HepG2 (cell line): ENCODE data around the gene SEC24D. TPM values are rescaled to one million over a fixed set of nuclear protein-coding genes. Genes with fewer than 3 reads are reported as not detected.

Experiments
- BRD4 ChIP-seq: sonication (generic); formaldehyde crosslinking; IDR thresholded peaks from 2 replicates; pipeline ENCODE4 v1.4.0; 2020; ENCODE audit warnings: missing genetic modification reagents
- DNMT1 ChIP-seq: sonication (generic); formaldehyde crosslinking; IDR thresholded peaks from 2 replicates; pipeline ENCODE4 v1.5.1; 2020; ENCODE audit warnings: mild to moderate bottlenecking, missing genetic modification reagents
- KDM5A ChIP-seq: fragments of 200-600 bp; sonication (generic); IDR thresholded peaks from 2 replicates; pipeline ENCODE4 v1.7.0; 2018; ENCODE audit warnings: antibody characterized with exemption, mild to moderate bottlenecking, low read length, borderline replicate concordance
- MAFK ChIP-seq, 2 experiments: IDR thresholded peaks in 1 of 2; conservative IDR thresholded peaks in 1 of 2; 2 replicates each; pipeline ENCODE4 v1.6.1; 2011; ENCODE audit warnings: improper control_type of control experiment in 2 of 2, low read length in 2 of 2
- MAZ ChIP-seq, 2 experiments: sonication (generic) in 1 of 2; formaldehyde crosslinking in 1 of 2; IDR thresholded peaks; 2 replicates each; pipeline versions ENCODE4 v1.5.0 to v1.6.1; 2012 to 2020; ENCODE audit warnings: low read depth in 2 of 2, mild to moderate bottlenecking in 2 of 2, borderline replicate concordance in 1 of 2, improper control_type of control experiment in 1 of 2, low read length in 1 of 2, missing genetic modification reagents in 1 of 2, moderate library complexity in 1 of 2
- MEIS2 ChIP-seq: sonication (generic); formaldehyde crosslinking; IDR thresholded peaks from 2 replicates; pipeline ENCODE4 v1.9.0; 2021; ENCODE audit warnings: mild to moderate bottlenecking, missing genetic modification reagents
- NFKB2 ChIP-seq: sonication (generic); formaldehyde crosslinking; IDR thresholded peaks from 2 replicates; pipeline ENCODE4 v1.4.0; 2020; ENCODE audit warnings: missing genetic modification reagents, borderline replicate concordance
- NR1H2 ChIP-seq: sonication (generic); formaldehyde crosslinking; IDR thresholded peaks from 2 replicates; pipeline ENCODE4 v1.8.1; 2022; ENCODE audit warnings: low read depth, missing genetic modification reagents, borderline replicate concordance
- RXRB ChIP-seq: IDR thresholded peaks from 2 replicates; pipeline ENCODE4 v1.6.1; 2016; ENCODE audit warnings: borderline replicate concordance, missing genetic modification reagents, missing compliant biosample characterization
- TBL1XR1 ChIP-seq: fragments of 150-350 bp; IDR thresholded peaks from 2 replicates; pipeline ENCODE4 v1.6.1; 2014; ENCODE audit warnings: borderline replicate concordance, low read length; ENCODE audit not compliant: partially characterized antibody
- TEAD2 ChIP-seq: sonication (generic); formaldehyde crosslinking; IDR thresholded peaks from 2 replicates; pipeline ENCODE4 v1.9.0; 2021; ENCODE audit warnings: missing genetic modification reagents
- XRCC5 ChIP-seq: fragments of 200-400 bp; formaldehyde crosslinking; optimal IDR thresholded peaks from 2 replicates; pipeline ENCODE3; 2017; ENCODE audit warnings: mild to moderate bottlenecking, low read length
- ZBTB42 ChIP-seq: sonication (generic); formaldehyde crosslinking; IDR thresholded peaks from 2 replicates; pipeline ENCODE4 v1.5.0; 2020; ENCODE audit warnings: mild to moderate bottlenecking, missing genetic modification reagents
- ZNF143 ChIP-seq: sonication (generic); formaldehyde crosslinking; IDR thresholded peaks from 2 replicates; pipeline ENCODE4 v1.4.0; 2020; ENCODE audit warnings: missing genetic modification reagents
- ZNF383 ChIP-seq: sonication (generic); formaldehyde crosslinking; IDR thresholded peaks from 2 replicates; pipeline ENCODE4 v1.4.0; 2020; ENCODE audit warnings: missing genetic modification reagents, mild to moderate bottlenecking, borderline replicate concordance
- ZNF430 ChIP-seq: sonication (generic); formaldehyde crosslinking; IDR thresholded peaks from 2 replicates; pipeline ENCODE4 v1.9.0; 2021; ENCODE audit warnings: mild to moderate bottlenecking, missing genetic modification reagents
- ZNF598 ChIP-seq: sonication (generic); formaldehyde crosslinking; IDR thresholded peaks from 2 replicates; pipeline ENCODE4 v1.5.1; 2020; ENCODE audit warnings: mild to moderate bottlenecking, missing genetic modification reagents, borderline replicate concordance
- ZNF616 ChIP-seq: sonication (generic); formaldehyde crosslinking; IDR thresholded peaks from 2 replicates; pipeline ENCODE4 v1.5.0; 2020; ENCODE audit warnings: low read depth, mild to moderate bottlenecking, missing genetic modification reagents
- ZNF768 ChIP-seq: sonication (generic); formaldehyde crosslinking; IDR thresholded peaks from 2 replicates; pipeline ENCODE4 v1.4.0; 2020; ENCODE audit warnings: missing genetic modification reagents
- ZNF788 ChIP-seq: sonication (generic); formaldehyde crosslinking; IDR thresholded peaks from 2 replicates; pipeline ENCODE4 v1.5.0; 2020; ENCODE audit warnings: mild to moderate bottlenecking, missing genetic modification reagents, borderline replicate concordance
- ZNF850 ChIP-seq: sonication (generic); formaldehyde crosslinking; conservative IDR thresholded peaks from 2 replicates; pipeline ENCODE4 v1.9.0; 2021; ENCODE audit warnings: mild to moderate bottlenecking, missing genetic modification reagents
- polyA plus RNA-seq, 8 experiments: library from polyadenylated mRNA; depleted of rRNA in 3 of 8; stranded (reverse) in 7 of 8; unstranded in 1 of 8; fragments of >200 nt; fragmentation: Illumina TruSeq in 4 of 8; extraction: Trizol in 4 of 8; gene quantifications; 2 replicates each; pipeline versions ENCODE4 v1.2.1 to v1.2.3, GENCODE V29; 2011 to 2016; ENCODE audit warnings: low read depth in 4 of 8, missing spikeins in 1 of 8, mixed read lengths in 1 of 8; ENCODE audit not compliant: insufficient read depth in 1 of 8
- total RNA-seq, 5 experiments: library from RNA; depleted of rRNA; stranded (reverse); fragments of >200 nt; fragmentation: Illumina TruSeq; extraction: Trizol; gene quantifications; 2 replicates each; pipeline ENCODE4 v1.2.3, GENCODE V29; 2016; ENCODE audit warnings: low read depth in 1 of 5
- TF ChIP-seq, protein P1 (sequence below): sonication (generic); formaldehyde crosslinking; conservative IDR thresholded peaks from 2 replicates; pipeline ENCODE4 v1.8.0; 2022; ENCODE audit warnings: low read depth, missing genetic modification reagents
- TF ChIP-seq, protein P2 (sequence below): sonication (generic); formaldehyde crosslinking; IDR thresholded peaks from 2 replicates; pipeline ENCODE4 v1.5.0; 2020; ENCODE audit warnings: missing genetic modification reagents
- TF ChIP-seq, protein P3 (sequence below): sonication (generic); formaldehyde crosslinking; IDR thresholded peaks from 2 replicates; pipeline ENCODE4 v1.5.1; 2020; ENCODE audit warnings: missing genetic modification reagents, mild to moderate bottlenecking, borderline replicate concordance

The SEC24D gene
- total and polyA plus RNA-seq, 2 of the 13 experiments (the other 11 are each of a cell fraction or from before 2014, with no cell fraction given) = 30.0 to 51.1 TPM

DNA sequence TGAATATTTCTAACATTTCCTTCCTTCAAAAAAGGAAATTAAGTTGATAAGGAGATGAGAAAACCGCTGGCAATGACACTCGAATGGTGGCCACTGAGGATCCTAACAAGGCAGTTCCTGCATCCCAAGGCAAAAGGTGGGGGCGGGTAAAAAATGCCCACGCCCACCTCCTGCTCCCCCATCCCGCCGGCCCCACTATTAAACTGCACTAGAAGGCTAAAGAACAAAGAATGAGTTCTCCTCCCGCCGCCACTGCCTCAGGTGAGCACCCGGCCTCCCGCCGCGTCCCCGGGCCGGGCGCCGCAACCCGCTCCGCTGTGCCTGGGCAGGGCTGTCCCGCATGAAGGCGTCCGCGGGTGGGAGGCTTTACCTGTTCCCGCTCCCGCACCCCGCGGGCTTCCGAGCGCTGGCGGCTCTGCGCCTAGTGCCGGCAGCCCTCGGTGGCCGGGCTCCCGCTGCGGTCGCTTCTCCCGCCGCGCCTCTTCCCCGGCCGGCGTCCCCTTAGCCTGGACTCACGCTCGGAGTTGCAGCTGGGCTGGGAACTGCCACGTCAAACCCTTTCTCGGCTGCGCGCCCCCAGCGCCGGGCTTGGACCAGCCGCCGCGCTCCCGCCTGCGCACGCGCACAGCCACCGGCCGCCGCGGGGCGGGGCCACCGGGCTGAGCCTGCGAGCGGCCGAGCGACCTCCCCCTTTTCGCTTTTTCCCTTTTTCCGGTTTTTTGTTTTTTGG, at the start of gene SEC24D (continued):
- TF ChIP-seq MAFK (conservative IDR thresholded peaks at IDR 0.05 in 1 of 2, IDR thresholded peaks at IDR 0.05 in 1 of 2; ENCODE audit: low read length in 2 of 2) (no peak), BRD4 (no peak; the same call in 1 of the 2 replicates), ZNF616 (no peak), XRCC5 (no peak), ZNF598 (CRISPR knock-in tag) (no peak), MEIS2 (CRISPR knock-in tag) (no peak; the same call in 1 of the 2 replicates), DNMT1 (CRISPR knock-in tag) (0 out of 2 replicates have a peak, but pooled peaks have one; percentile 33), ZNF143 (CRISPR knock-in tag) (no peak), TBL1XR1 (no peak), ZNF850 (CRISPR knock-in tag) (no peak), NFKB2 (CRISPR knock-in tag) (0 out of 2 replicates have a peak, but pooled peaks have one; percentile 4), ZNF788 (CRISPR knock-in tag) (peak; percentile 35; the same call in 1 of the 2 replicates), MAZ (IDR thresholded peaks at IDR 0.05; ENCODE audit: borderline replicate concordance, low read depth, low read length) (peak; percentile 21), MAZ (CRISPR knock-in tag; IDR thresholded peaks at IDR 0.05; ENCODE audit: low read depth) (peak; percentile 18; the same call in 1 of the 2 replicates), ZNF430 (CRISPR knock-in tag) (peak; percentile 87), ZBTB42 (no peak), ZNF768 (CRISPR knock-in tag) (peak; percentile 61; the same call in 1 of the 2 replicates), RXRB (CRISPR knock-in tag) (no peak), KDM5A (peak; percentile 12; the same call in 1 of the 2 replicates), TEAD2 (CRISPR knock-in tag) (no peak), NR1H2 (CRISPR knock-in tag) (0 out of 2 replicates have a peak, but pooled peaks have one; percentile 33), ZNF383 (CRISPR knock-in tag) (no peak)
- TF ChIP-seq, protein P1, sequence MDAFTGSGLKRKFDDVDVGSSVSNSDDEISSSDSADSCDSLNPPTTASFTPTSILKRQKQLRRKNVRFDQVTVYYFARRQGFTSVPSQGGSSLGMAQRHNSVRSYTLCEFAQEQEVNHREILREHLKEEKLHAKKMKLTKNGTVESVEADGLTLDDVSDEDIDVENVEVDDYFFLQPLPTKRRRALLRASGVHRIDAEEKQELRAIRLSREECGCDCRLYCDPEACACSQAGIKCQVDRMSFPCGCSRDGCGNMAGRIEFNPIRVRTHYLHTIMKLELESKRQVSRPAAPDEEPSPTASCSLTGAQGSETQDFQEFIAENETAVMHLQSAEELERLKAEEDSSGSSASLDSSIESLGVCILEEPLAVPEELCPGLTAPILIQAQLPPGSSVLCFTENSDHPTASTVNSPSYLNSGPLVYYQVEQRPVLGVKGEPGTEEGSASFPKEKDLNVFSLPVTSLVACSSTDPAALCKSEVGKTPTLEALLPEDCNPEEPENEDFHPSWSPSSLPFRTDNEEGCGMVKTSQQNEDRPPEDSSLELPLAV (CRISPR knock-in tag) = no peak
- TF ChIP-seq, protein P2, sequence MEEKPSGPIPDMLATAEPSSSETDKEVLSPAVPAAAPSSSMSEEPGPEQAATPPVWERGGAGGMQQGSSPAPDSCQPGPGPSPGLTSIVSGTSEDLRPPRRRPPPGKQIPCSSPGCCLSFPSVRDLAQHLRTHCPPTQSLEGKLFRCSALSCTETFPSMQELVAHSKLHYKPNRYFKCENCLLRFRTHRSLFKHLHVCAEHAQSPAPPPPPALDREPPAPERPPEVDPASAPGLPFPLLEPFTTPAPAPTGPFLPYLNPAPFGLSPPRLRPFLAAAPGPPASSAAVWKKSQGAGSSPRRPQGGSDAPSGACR = no peak; the same call in 1 of the 2 replicates
- TF ChIP-seq, protein P3, sequence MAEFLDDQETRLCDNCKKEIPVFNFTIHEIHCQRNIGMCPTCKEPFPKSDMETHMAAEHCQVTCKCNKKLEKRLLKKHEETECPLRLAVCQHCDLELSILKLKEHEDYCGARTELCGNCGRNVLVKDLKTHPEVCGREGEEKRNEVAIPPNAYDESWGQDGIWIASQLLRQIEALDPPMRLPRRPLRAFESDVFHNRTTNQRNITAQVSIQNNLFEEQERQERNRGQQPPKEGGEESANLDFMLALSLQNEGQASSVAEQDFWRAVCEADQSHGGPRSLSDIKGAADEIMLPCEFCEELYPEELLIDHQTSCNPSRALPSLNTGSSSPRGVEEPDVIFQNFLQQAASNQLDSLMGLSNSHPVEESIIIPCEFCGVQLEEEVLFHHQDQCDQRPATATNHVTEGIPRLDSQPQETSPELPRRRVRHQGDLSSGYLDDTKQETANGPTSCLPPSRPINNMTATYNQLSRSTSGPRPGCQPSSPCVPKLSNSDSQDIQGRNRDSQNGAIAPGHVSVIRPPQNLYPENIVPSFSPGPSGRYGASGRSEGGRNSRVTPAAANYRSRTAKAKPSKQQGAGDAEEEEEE (CRISPR knock-in tag) = no peak
